Loucy (cell line): ENCODE data around the gene TM6SF1.

Experiments used
- H2AFZ ChIP-seq: fragments of 200-600 bp; sonication (generic); 2 replicates; pipeline ENCODE4 v1.6.0; 2016; ENCODE audit warnings: antibody characterized with exemption, mild to moderate bottlenecking, low read length, moderate library complexity
- H3F3A ChIP-seq: fragments of 200-600 bp; 2 replicates; pipeline ENCODE4 v1.6.0; 2016; ENCODE audit warnings: antibody characterized with exemption, low read depth, mild to moderate bottlenecking
- H3K27me3 ChIP-seq: fragments of 200-600 bp; sonication (generic); 2 replicates; pipeline ENCODE4 v1.6.1; 2014; ENCODE audit warnings: low read length, mild to moderate bottlenecking; ENCODE audit not compliant: insufficient read depth, poor library complexity, severe bottlenecking
- H3K36me3 ChIP-seq: fragments of 200-600 bp; sonication (generic); 2 replicates; pipeline ENCODE4 v1.6.1; 2016; ENCODE audit warnings: low read length; ENCODE audit not compliant: insufficient read depth
- H3K4me1 ChIP-seq: fragments of 200-600 bp; sonication (generic); 2 replicates; pipeline ENCODE4 v1.5.1; 2014; ENCODE audit warnings: low read length, mild to moderate bottlenecking; ENCODE audit not compliant: insufficient read depth, poor library complexity, severe bottlenecking
- H3K4me2 ChIP-seq: fragments of 200-600 bp; sonication (generic); 2 replicates; pipeline ENCODE4 v1.6.0; 2014; ENCODE audit warnings: antibody characterized with exemption, low read length, low read depth, mild to moderate bottlenecking; ENCODE audit not compliant: poor library complexity, severe bottlenecking
- H3K4me3 ChIP-seq: fragments of 200-600 bp; sonication (generic); 2 replicates; pipeline ENCODE4 v1.5.1; 2014; ENCODE audit warnings: low read length, mild to moderate bottlenecking, mixed read lengths; ENCODE audit not compliant: poor library complexity, severe bottlenecking
- H3K79me2 ChIP-seq: fragments of 200-600 bp; sonication (generic); 2 replicates; pipeline ENCODE4 v1.6.1; 2014; ENCODE audit warnings: low read length; ENCODE audit not compliant: insufficient read depth
- H3K9ac ChIP-seq: fragments of 200-600 bp; sonication (generic); 2 replicates; pipeline ENCODE4 v1.6.0; 2014; ENCODE audit warnings: mild to moderate bottlenecking, low read depth, low read length, moderate library complexity; ENCODE audit not compliant: poor library complexity, severe bottlenecking
- H3K9me2 ChIP-seq: fragments of 200-600 bp; sonication (generic); replicated peaks from 2 replicates; pipeline ENCODE4 v1.6.1; 2016; ENCODE audit warnings: low read depth, low read length, mixed read lengths
- H3K9me3 ChIP-seq: fragments of 200-600 bp; sonication (generic); 2 replicates; pipeline ENCODE4 v1.6.1; 2014; ENCODE audit warnings: mild to moderate bottlenecking, antibody characterized with exemption, low read length, low read depth; ENCODE audit not compliant: insufficient read depth
- H4K20me1 ChIP-seq: fragments of 200-600 bp; sonication (generic); 2 replicates; pipeline ENCODE4 v1.6.0; 2014; ENCODE audit warnings: antibody characterized with exemption, low read length, mild to moderate bottlenecking; ENCODE audit not compliant: insufficient read depth, poor library complexity, severe bottlenecking
- EZH2phosphoT487 ChIP-seq: fragments of 200-600 bp; IDR thresholded peaks from 2 replicates; pipeline ENCODE4 v1.6.1; 2018; ENCODE audit warnings: antibody characterized with exemption, mild to moderate bottlenecking, moderate library complexity, borderline replicate concordance
- TF ChIP-seq, protein P1 (sequence below): fragments of 200-600 bp; sonication (generic); conservative IDR thresholded peaks from 2 replicates; pipeline ENCODE4 v1.5.1; 2014; ENCODE audit warnings: mild to moderate bottlenecking, antibody characterized with exemption, low read length

Gene TM6SF1

DNA sequence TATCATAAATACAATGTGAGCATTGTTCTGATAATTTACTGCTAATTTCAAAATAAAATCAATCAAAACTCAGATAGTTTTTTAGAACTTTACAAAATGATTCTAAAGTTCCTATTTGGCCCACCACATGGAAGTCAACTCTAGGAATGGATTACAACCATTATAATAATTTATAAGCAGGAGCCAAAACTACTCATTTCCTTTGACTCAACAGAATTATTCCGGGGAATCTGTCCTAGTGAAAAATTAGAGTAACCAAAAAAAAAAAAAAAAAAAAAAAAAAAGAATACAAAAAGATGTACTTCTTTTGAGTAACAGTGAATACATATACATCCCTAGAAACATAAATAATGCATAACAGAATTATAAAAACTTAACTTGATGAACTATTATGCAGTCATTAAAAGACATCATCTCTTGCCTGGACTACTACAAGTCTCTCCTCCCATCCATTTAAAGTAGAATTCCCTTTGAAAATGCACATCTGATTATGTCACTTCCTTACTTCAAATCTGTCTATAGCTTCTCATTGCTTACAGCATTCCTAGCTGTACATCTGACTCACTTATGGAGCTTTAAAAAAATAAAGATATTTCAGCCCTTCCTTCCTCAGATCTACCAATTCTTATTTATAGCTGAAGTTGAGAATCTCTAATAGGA, 56.8 kb downstream of the TM6SF1 start:
- Histone ChIP-seq H3K4me1 (no peaks in the 10 kb centered on the region), H2AFZ (no peak overlapping the region)
- TF ChIP-seq, protein P1, sequence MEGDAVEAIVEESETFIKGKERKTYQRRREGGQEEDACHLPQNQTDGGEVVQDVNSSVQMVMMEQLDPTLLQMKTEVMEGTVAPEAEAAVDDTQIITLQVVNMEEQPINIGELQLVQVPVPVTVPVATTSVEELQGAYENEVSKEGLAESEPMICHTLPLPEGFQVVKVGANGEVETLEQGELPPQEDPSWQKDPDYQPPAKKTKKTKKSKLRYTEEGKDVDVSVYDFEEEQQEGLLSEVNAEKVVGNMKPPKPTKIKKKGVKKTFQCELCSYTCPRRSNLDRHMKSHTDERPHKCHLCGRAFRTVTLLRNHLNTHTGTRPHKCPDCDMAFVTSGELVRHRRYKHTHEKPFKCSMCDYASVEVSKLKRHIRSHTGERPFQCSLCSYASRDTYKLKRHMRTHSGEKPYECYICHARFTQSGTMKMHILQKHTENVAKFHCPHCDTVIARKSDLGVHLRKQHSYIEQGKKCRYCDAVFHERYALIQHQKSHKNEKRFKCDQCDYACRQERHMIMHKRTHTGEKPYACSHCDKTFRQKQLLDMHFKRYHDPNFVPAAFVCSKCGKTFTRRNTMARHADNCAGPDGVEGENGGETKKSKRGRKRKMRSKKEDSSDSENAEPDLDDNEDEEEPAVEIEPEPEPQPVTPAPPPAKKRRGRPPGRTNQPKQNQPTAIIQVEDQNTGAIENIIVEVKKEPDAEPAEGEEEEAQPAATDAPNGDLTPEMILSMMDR: no peak
- TF ChIP-seq EZH2phosphoT487: no peak

DNA sequence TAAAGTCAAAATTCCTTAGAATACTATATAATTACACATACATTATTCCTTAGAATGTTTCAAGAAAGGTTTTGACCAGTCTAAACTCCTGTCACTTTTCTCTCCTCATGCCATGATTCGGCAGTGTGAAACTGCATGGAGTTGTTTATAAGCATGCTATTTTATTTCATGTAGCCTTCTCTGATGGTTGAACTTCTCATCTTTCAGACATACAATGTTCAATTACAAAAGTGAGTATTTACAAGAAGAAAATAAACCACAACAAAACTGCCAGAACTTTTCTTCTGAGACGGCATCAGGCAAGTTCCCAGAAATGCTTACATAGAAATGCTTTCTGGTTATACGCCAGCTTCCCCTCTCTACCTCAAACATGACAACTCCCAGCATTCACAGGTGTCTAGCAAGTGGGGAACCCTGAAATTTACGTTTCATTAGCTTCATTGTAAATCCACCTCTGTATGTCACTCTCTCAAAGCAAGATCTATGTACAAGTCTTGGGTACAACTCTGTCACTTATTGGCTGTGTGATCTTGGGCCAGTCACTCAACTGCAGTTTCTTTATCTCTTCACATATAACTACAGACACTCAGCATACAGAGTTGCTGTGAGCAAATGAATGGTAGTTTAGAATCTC, 57.4 kb downstream of the TM6SF1 start:
- Histone ChIP-seq H3F3A (no peaks in the 10 kb centered on the region), H4K20me1 (peaks cover 17% of the 10 kb centered on the region), H3K4me1 (no peaks in the 10 kb centered on the region), H3K4me2 (no peak overlapping the region), H3K79me2 (peaks cover 55% of the 10 kb centered on the region), H3K9me2 (no peaks in the 10 kb centered on the region), H3K27me3 (no peaks in the 10 kb centered on the region), H3K9ac (no peak overlapping the region), H2AFZ (no peak overlapping the region), H3K9me3 (peaks cover 5% of the 10 kb centered on the region; the same call in 1 of the 2 replicates), H3K36me3 (peaks cover 35% of the 10 kb centered on the region; the same call in 1 of the 2 replicates), H3K4me3 (no peak overlapping the region)
- TF ChIP-seq, protein P1: no peak
- no peak for TF ChIP-seq EZH2phosphoT487

More for the DNA sequence above, 56.8 kb downstream of the TM6SF1 start:
- Histone ChIP-seq H3K27me3 (no peaks in the 10 kb centered on the region), H3K4me3 (no peak overlapping the region), H3K79me2 (peaks cover 49% of the 10 kb centered on the region), H3F3A (no peaks in the 10 kb centered on the region), H3K9ac (no peak overlapping the region), H3K36me3 (peaks cover 39% of the 10 kb centered on the region; the same call in 1 of the 2 replicates), H3K9me3 (peaks cover 5% of the 10 kb centered on the region; the same call in 1 of the 2 replicates), H3K9me2 (no peaks in the 10 kb centered on the region), H3K4me2 (no peak overlapping the region), H4K20me1 (peaks cover 17% of the 10 kb centered on the region)

DNA sequence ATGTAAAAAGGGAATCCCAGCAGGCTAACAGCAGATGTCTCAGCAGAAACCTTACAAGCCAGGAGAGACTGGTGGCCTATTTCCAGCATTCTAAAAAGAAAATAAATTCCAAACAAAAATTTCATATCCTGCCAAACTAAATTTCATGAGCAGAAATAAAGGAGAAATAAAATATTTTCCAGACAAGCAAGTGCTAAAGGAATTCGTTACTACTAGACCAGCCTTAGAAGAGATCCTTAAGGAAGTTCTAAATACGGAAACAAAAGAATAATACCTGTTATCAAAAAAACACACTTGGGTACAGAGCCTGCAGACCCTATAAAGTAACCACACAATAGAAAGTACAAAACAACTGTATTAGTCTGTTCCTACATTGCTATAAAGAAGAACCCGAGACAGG, 58.8 kb downstream of the TM6SF1 start:
- peaks cover 3% of the 10 kb centered on the region for H3K4me1 ChIP-seq
- H3K9me3 ChIP-seq: peaks cover 5% of the 10 kb centered on the region; the same call in 1 of the 2 replicates
- peaks cover 68% of the 10 kb centered on the region for H3K79me2 ChIP-seq
- H4K20me1 ChIP-seq: peaks cover 17% of the 10 kb centered on the region
- H3K4me2 ChIP-seq: no peak overlapping the region
- H2AFZ ChIP-seq: no peak overlapping the region
- H3K9ac ChIP-seq: no peak overlapping the region
- H3K9me2 ChIP-seq: no peaks in the 10 kb centered on the region
- peaks cover 22% of the 10 kb centered on the region; the same call in 1 of the 2 replicates for H3K36me3 ChIP-seq
- TF ChIP-seq, protein P1: no peak
- no peak for TF ChIP-seq EZH2phosphoT487
- H3K4me3 ChIP-seq: no peak overlapping the region
- no peaks in the 10 kb centered on the region for H3F3A ChIP-seq
- no peaks in the 10 kb centered on the region for H3K27me3 ChIP-seq
